SH-SY5Y (cell line): Measurements from ENCODE around the gene FLOT1.

Experiments
- GATA2 ChIP-seq: IDR thresholded peaks from 2 replicates; pipeline ENCODE4 v1.6.1; 2011; ENCODE audit warnings: mild to moderate bottlenecking, low read depth, low read length
- GATA3 ChIP-seq: IDR thresholded peaks from 2 replicates; pipeline ENCODE4 v1.6.1; 2011; ENCODE audit warnings: low read depth, mild to moderate bottlenecking, low read length, moderate library complexity

DNA sequence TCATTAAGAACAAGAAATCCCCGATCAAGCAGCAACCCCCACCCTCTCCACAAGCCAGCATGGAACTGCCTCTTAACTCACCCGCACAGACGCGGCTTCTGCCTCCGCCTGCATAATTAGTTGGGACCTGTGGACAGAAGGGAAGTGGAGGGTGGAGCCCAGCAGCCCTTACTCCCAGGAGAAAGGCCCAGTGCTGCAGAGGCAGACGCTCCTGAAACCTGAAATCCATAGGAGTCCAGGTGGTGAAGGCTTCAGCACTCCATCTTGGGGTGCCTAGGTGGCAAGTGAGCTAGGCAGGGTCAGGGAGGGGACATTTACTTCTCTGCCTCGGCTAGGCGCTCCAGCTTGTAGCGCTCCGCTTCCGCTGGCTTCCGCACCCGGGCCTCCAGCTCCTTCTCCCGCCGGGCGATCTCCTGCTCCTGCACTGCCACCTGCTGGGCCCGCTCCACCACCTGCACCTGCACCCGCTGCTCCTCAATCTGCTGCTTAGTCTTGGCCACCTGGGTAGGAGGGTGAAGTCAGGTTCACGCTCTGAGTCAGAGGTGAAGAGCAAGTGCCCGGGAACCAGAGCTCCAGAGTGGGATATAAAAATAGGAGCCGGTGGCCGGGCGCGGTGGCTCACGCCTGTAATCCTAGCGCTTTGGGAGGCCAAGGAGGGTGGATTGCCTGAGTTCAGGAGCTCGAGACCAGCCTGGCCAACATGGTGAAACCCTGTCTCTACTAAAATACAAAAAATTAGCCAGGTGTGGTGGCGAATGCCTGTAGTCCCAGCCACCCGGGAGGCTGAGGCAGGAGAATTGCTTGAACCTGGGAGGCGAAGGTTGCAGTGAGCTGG, 11.7 kb downstream of the FLOT1 start:
- TF ChIP-seq GATA2 (no peak), GATA3 (no peak)
